Measurements from ENCODE around the gene TTC31.
"Not testable (repeated sequence)": the region's sequence is repeated elsewhere in the genome, so short reads cannot be mapped to it uniquely, and the experiment has no call there.

TTC31 gene

GRCh38 chr2:74457549-74458131 is 25.2 kb upstream of the TTC31 start:
- peak in 2 of 4 experiments; percentile 36 to 62 for DNase-seq

GRCh38 chr2:74458132-74458937 is 24.5 kb upstream of the TTC31 start, which contains the start of gene WBP1:
Gene WBP1, plus strand, starts transcription at chr2:74458438. Its CDS starts 165 bp downstream, at chr2:74458603.
- peak; percentile 99 to 100 (median 100) for DNase-seq

GRCh38 chr2:74458938-74459363 is 23.9 kb upstream of the TTC31 start:
- no peak for DNase-seq

GRCh38 chr2:74459503-74460118 is 23.3 kb upstream of the TTC31 start:
- DNase-seq: not testable (repeated sequence)

GRCh38 chr2:74460187-74460586 is 22.7 kb upstream of the TTC31 start:
- DNase-seq: not testable (repeated sequence)

GRCh38 chr2:74461187-74462053 is 21.5 kb upstream of the TTC31 start:
- no peak for DNase-seq

GRCh38 chr2:74462054-74462785 is 20.7 kb upstream of the TTC31 start:
- no peak for DNase-seq

- DNase-seq: no peak
Observed at GRCh38 chr2:74462786-74463105, 20.1 kb upstream of the TTC31 start.

- no peak for DNase-seq
Observed at GRCh38 chr2:74464406-74464805, 18.5 kb upstream of the TTC31 start.

- not testable (repeated sequence) for DNase-seq
Observed at GRCh38 chr2:74470742-74471141, 12.1 kb upstream of the TTC31 start.

GRCh38 chr2:74471332-74472065 is 11.4 kb upstream of the TTC31 start:
- DNase-seq: peak in 1 of 4 experiments; percentile 6

GRCh38 chr2:74472086-74472944 is 10.6 kb upstream of the TTC31 start, which contains the start of gene MRPL53:
Gene MRPL53, minus strand, starts transcription at chr2:74472680. Its CDS starts 20 bp downstream, at chr2:74472660.
- DNase-seq: peak; percentile 96 to 98 (median 96)

GRCh38 chr2:74472945-74473258 is 10.0 kb upstream of the TTC31 start:
- DNase-seq: no peak

GRCh38 chr2:74474481-74474880 is 8.4 kb upstream of the TTC31 start:
- DNase-seq: no peak

- DNase-seq: peak in 1 of 4 experiments; percentile 19
Observed at GRCh38 chr2:74474899-74475298, 8.0 kb upstream of the TTC31 start.

GRCh38 chr2:74481431-74481830 is 1.4 kb upstream of the TTC31 start:
- DNase-seq: peak; percentile 52 to 77 (median 74)

GRCh38 chr2:74481961-74482800 is 700 bp upstream of the TTC31 start:
- DNase-seq: peak in 3 of 4 experiments; percentile 67 to 82 (median 77)

GRCh38 chr2:74483675-74484164 is 839 bp downstream of the TTC31 start:
- not testable (repeated sequence) for DNase-seq

- DNase-seq: no peak
Observed at GRCh38 chr2:74486141-74486540, 3.3 kb downstream of the TTC31 start.

All from suppressor macrophage (primary cell).